Kidney (tissue), 14 donors: ENCODE measurements around the gene LCN10. TPM values are rescaled to one million over a fixed set of nuclear protein-coding genes. Genes with fewer than 3 reads are reported as not detected.

ENCODE experiments used
- DNase-seq, 5 donors: peaks; one replicate each; pipeline ENCODE4 v3.0.0-alpha.2; 2013 to 2020
- FAIRE-seq: peaks from 2 replicates; lab custom pipeline; 2012; peaks lifted over from hg19 to GRCh38; lab: Jason Lieb, UNC
- H3K27ac ChIP-seq, 2 donors: one replicate each; pipeline ENCODE4 v1.7.0; 2013; ENCODE audit warnings: low read depth in 2 of 2, low read length in 2 of 2, inconsistent platforms in 1 of 2
- H3K27me3 ChIP-seq: one replicate; pipeline ENCODE4 v1.7.1; 2013; ENCODE audit warnings: low read length, inconsistent platforms; ENCODE audit not compliant: control insufficient read depth, insufficient read depth
- H3K36me3 ChIP-seq, 3 donors: one replicate each; pipeline versions ENCODE4 v1.7.0 to v1.7.1; 2013; ENCODE audit warnings: low read length in 3 of 3, control low read depth in 1 of 3, inconsistent platforms in 1 of 3; ENCODE audit not compliant: insufficient read depth in 3 of 3, control insufficient read depth in 2 of 3
- H3K4me1 ChIP-seq, 3 donors: one replicate each; pipeline versions ENCODE4 v1.7.0 to v1.7.1; 2013; ENCODE audit warnings: low read length in 3 of 3, inconsistent platforms in 1 of 3, low read depth in 1 of 3; ENCODE audit not compliant: control insufficient read depth in 2 of 3, insufficient read depth in 2 of 3
- H3K4me3 ChIP-seq, 3 donors: one replicate each; pipeline versions ENCODE4 v1.7.0 to v1.8.1; 2013; ENCODE audit warnings: low read length in 3 of 3, control low read depth in 1 of 3, inconsistent platforms in 1 of 3
- H3K9ac ChIP-seq, 3 donors: one replicate each; pipeline versions ENCODE4 v1.7.0 to v1.7.1; 2013; ENCODE audit warnings: low read length in 3 of 3, control low read depth in 1 of 3, inconsistent platforms in 1 of 3
- H3K9me3 ChIP-seq, 3 donors: one replicate each; pipeline versions ENCODE4 v1.7.0 to v1.7.1; 2013; ENCODE audit warnings: low read length in 3 of 3, control low read depth in 1 of 3, inconsistent platforms in 1 of 3; ENCODE audit not compliant: control insufficient read depth in 2 of 3, insufficient read depth in 1 of 3
- intact Hi-C: fragments of 100-400 bp; cut with DNase I; formaldehyde crosslinking; loops from one replicate; pipeline ENCODE4 v1.11.1; 2022
- polyA plus RNA-seq: library from polyadenylated mRNA; stranded (reverse); fragments of 350-450 nt; fragmentation: Illumina TruSeq; extraction: RNeasy Lipid Tissue Mini Kit (QIAGEN cat#74804); gene quantifications from one replicate; pipeline ENCODE4 v1.2.3, GENCODE V29; 2014; ENCODE audit warnings: low read depth, low replicate concordance; ENCODE audit not compliant: insufficient read depth
- total RNA-seq: library from RNA; stranded (reverse); fragmentation: NEBNext Ultra II Directional; extraction: Animal tissue kit (Norgen Biotek cat#: 25700); gene quantifications from one replicate; pipeline ENCODE4 v1.2.1, GENCODE V29; 2021
- TF ChIP-seq, protein P1 (sequence below): IDR thresholded peaks from 3 replicates; pipeline ENCODE4 v1.5.1; 2012; ENCODE audit warnings: mild to moderate bottlenecking, moderate library complexity, borderline replicate concordance; ENCODE audit not compliant: insufficient read depth; ENCODE audit errors: extremely low read depth
- donor health status: control.
- donor health status: control.
- donor health status: control.
- donor health status: control.
- donor health status: control.
- donor health status: DM: yes; HTN: yes; CAD: no.
- donor health status: Normal renal cell carcinoma (clear cell type).

Gene LCN10
- total and polyA plus RNA-seq, 2 donors from 2014 or later, result 3.9 to 8.4 TPM

- Histone ChIP-seq H3K27me3 (no peaks in the 10 kb centered on the region), H3K27ac (no peak overlapping the region), H3K9ac (no peak overlapping the region), H3K36me3 (peaks cover 4 to 31% (median 14%) of the 10 kb centered on the region in 3 donors), H3K4me1 (peaks cover 0 to 20% (median 13%) of the 10 kb centered on the region in 3 donors), H3K9me3 (no peaks in the 10 kb centered on the region), H3K4me3 (no peak overlapping the region)
- DNase-seq, result peak in 1 of 5 donors; percentile 58
- TF ChIP-seq, protein P1, sequence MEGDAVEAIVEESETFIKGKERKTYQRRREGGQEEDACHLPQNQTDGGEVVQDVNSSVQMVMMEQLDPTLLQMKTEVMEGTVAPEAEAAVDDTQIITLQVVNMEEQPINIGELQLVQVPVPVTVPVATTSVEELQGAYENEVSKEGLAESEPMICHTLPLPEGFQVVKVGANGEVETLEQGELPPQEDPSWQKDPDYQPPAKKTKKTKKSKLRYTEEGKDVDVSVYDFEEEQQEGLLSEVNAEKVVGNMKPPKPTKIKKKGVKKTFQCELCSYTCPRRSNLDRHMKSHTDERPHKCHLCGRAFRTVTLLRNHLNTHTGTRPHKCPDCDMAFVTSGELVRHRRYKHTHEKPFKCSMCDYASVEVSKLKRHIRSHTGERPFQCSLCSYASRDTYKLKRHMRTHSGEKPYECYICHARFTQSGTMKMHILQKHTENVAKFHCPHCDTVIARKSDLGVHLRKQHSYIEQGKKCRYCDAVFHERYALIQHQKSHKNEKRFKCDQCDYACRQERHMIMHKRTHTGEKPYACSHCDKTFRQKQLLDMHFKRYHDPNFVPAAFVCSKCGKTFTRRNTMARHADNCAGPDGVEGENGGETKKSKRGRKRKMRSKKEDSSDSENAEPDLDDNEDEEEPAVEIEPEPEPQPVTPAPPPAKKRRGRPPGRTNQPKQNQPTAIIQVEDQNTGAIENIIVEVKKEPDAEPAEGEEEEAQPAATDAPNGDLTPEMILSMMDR, result no peak
- intact Hi-C loops, result no loop called here
- FAIRE-seq, result no peak
Measured at GRCh38 chr9:136721339-136722092, 21.2 kb downstream of the LCN10 start.

DNA sequence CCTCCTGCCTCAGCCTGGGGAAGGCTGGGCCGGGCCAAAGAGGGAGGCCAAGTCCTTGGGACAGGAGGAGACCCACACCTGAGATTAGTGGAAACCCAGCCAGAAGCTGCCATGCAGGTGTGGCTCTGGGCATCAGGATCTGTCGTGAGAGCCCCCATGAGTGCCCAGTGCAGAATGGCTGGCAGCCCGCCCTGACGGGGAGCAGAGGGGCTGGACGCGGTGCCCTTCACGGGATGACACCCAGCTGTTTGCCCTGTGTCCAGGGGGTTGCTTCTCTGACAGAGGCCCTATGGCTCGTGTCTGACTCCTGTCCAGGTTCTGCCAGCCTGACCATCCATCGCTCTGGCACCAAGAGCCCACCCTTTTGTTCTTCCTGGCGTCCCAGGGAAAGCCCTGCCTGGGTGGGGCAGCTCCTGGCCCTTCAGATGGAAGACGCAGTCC is 21.8 kb downstream of the LCN10 start:
- TF ChIP-seq, protein P1, result no peak
- Histone ChIP-seq H3K36me3 (peaks cover 3 to 25% (median 11%) of the 10 kb centered on the region in 3 donors), H3K4me1 (peaks cover 0 to 14% (median 8%) of the 10 kb centered on the region in 3 donors), H3K27me3 (no peaks in the 10 kb centered on the region), H3K9me3 (no peaks in the 10 kb centered on the region), H3K4me3 (no peak overlapping the region), H3K9ac (no peak overlapping the region), H3K27ac (no peak overlapping the region)
- DNase-seq (no peak), FAIRE-seq (no peak)
- intact Hi-C loops, result no loop called here

GRCh38 chr9:136720251-136720897 is 22.4 kb downstream of the LCN10 start:
- Histone ChIP-seq H3K4me3 (no peak overlapping the region), H3K27me3 (no peaks in the 10 kb centered on the region), H3K4me1 (peaks cover 0 to 12% (median 6%) of the 10 kb centered on the region in 3 donors), H3K9ac (no peak overlapping the region), H3K36me3 (peaks cover 0 to 20% (median 9%) of the 10 kb centered on the region in 3 donors), H3K27ac (no peak overlapping the region), H3K9me3 (no peaks in the 10 kb centered on the region)
- TF ChIP-seq, protein P1, result no peak
- peak in 3 of 5 donors; percentile 45 to 73 (median 71) for DNase-seq
- no peak for FAIRE-seq
- intact Hi-C loops, result no loop called here
